ENCODE measurements around the gene RAP1A.

DNA sequence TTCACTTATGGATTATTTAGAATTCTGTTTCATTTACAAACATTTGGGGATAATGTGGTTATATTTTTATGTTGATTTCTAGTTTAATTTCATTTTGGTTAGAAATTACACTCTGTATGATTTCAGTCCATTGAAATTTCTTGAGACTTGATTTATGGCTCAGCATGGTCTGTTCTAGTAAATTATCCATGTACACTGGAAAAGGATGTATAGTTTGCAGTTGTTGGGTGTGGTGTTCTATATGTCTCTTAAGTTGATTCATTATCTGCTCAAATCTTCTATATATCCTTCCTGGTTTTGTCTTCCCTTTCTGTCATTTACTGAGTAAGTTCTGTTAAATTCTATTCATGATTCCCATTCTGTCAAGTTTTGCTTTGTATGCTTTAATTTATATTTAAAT lies 52.3 kb downstream of the RAP1A start:
- TF ChIP-seq, protein P1, sequence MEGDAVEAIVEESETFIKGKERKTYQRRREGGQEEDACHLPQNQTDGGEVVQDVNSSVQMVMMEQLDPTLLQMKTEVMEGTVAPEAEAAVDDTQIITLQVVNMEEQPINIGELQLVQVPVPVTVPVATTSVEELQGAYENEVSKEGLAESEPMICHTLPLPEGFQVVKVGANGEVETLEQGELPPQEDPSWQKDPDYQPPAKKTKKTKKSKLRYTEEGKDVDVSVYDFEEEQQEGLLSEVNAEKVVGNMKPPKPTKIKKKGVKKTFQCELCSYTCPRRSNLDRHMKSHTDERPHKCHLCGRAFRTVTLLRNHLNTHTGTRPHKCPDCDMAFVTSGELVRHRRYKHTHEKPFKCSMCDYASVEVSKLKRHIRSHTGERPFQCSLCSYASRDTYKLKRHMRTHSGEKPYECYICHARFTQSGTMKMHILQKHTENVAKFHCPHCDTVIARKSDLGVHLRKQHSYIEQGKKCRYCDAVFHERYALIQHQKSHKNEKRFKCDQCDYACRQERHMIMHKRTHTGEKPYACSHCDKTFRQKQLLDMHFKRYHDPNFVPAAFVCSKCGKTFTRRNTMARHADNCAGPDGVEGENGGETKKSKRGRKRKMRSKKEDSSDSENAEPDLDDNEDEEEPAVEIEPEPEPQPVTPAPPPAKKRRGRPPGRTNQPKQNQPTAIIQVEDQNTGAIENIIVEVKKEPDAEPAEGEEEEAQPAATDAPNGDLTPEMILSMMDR (IDR thresholded peaks at IDR 0.05): no peak
- TF ChIP-seq POLR2A (IDR thresholded peaks at IDR 0.05): no peak
